Fibroblast of skin of right biceps (primary cell): ENCODE data around the gene MMRN2.
"Not testable (repeated sequence)": the region's sequence is repeated elsewhere in the genome, so short reads cannot be mapped to it uniquely, and the experiment has no call there.

Source experiments
- DNase-seq: peaks from one replicate; pipeline ENCODE4 v3.0.0-alpha.2; 2013

Gene MMRN2

DNA sequence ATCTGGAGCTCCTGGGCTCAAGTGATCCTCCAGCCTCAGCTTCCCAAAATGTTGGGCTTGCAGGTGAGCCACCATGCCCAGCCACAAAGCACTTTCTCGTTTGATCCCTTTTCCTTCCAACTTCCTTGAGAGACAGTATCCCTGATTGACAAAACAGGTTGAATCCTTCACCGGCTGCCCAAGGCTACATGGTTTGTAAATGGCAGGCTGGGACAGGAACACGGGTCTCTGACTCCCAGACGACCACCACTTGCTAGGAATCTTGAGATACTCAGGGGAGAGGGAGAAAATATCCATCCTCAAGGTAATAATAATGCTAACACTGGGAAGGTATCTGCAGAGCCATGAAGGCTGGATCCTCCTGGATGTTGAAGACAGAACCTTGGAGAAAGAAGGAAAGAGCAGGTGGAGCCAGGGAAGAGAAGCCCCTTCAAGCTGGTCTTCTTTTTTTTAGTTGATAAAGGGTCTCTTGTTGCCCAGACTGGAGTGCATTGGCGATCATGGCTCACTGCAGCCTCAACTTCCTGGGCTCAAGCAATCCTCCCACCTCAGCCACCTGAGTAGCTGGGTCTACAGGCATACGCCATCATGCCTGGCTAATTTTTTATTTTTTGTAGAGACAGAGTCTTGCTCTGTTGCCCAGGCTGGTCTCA, 19.8 kb downstream of the MMRN2 start:
- DNase-seq: no peak

DNA sequence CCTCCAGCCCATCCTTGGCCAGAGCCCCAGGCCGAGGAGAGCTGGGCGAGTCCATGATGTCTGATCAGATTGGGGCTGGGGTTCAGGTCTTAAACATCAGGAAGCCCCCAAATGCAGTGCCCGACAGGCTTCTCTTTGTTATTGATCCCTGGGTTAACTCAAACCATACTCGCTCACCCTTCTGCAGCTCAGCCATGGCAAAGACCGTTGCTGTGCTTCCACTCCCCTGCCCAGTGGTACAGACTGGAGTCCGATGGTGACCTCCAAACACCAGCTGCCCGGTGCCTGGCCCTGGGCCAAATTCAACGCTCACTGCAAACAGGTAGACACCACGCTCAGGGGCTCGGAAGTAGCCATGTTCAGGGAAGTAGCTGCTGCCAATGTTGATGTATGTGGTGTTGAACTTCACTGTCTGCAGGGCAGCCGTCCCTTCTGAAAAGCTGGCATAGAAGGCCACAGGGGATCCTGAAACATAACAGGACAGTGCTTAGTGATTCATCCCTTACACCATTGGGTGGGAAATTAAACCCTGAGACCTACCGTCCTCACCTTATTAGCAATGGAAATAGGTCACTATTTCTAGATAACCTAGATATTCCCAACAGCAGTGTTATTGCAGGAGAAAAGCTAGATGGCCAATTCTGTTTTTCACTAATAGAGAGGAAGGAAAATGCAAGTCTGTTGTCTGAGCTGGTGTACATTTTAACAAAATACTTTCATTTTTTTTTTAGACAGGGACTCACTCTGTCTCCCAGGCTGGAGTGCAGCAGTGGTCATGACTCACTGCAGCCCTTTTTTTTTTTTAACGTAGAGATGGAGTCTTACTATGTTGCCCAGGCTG, 20.5 kb downstream of the MMRN2 start:
- peak; percentile 50 for DNase-seq

DNA sequence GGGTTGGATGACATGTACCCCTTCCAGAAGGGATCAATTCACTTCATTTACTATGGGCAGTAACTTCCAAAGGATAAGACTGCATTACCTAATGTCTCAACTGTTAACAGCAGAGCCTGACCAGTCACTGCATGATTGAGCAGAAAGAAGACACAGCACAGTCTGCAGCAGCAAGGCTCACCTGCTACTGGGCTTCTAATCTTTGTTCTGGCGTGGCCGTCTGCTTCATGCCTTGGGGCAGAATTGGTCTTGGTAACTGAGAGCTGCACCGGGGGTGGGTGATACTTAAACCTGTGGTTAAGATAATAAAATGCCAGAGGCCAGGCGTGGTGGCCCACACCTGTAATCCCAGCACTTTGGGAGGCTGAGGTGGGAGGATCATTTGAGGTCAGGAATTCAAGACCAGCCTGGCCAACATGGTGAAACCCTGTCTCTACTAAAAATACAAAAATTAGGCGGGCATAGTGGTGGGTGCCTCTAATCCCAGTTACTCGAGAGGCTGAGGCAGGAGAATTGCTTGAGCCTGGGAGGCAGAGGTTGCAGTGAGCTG, 23.2 kb downstream of the MMRN2 start:
- DNase-seq: not testable (repeated sequence)

DNA sequence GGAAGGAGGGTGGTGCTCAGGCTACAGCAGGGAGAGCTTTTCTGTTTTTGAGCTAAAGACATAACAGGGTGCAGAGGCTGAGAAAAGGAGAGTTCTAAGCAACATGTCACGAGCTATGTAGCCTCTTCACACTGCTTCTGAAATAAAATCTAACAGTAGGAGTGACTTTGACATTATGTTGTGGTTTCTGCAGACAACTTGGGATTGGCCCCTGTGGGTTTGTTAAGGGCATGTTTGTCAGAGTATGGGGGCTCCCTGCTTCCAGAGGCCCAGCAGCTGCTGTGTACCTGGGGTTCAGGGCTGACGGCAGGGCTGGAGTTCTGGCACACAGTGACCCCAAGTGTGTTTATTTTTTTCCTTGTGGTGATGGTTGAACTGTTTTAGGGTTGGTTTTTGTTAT, 24.7 kb downstream of the MMRN2 start:
- DNase-seq: no peak

DNA sequence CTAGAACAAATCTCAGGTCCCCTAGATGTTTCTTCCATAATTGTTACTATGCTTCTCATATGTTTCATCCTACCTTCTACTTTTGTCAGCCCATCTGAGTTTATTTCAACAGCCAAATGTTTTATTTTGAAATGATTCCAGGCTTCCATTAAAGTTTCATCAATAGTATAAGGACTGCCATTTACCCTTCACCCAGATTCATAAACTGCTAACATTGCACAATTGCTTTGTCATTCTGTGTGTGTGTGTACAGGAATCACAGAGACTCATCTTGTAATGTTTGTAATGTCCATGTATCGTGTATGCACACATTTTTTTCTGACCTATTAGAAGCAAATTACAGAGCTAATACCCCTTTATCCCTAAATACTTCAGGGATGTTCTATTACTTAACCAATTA, 25.5 kb downstream of the MMRN2 start:
- DNase-seq: peak; percentile 24

DNA sequence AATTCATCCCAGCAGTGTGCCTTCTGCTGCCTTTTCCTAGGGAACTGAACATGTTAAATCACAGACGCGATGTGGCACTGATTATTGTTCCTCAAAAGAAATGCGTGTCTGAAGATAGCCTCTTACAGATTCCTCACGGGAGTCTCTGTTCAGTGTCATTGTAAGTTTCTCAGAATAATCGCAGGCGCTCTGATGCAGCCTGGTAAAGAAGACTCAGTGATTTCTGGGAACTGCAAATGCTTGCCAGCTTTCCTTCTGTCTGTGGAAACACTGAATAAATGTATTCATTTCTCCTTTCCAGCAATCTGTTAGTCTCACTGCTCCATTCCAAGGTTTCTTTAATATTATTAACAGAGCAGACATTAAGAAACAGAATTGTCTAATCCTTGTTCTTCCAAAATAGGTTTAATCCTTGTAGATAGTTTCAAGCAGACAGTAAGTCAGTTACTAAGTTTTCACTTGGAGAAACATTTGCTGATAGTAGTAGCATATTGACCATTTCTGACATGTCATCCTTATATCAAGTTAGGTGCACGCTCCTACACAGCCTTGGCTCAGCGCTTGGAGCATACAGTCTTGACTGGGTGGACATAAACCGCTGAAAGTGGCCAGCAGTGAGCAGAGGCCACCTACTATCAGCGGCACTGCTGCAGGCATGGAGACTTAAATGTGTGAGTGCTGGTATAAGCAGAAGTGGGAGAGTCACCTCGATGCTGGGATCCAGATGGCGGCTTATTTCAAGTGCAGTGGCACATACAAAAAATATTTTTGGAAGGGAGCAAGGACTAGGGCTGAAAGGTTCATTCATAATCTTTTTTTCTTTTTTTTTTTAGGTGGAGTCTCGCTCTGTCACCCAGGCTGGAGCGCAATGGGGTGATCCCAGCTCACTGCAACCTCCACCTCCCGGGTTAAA, 27.7 kb downstream of the MMRN2 start:
- no peak for DNase-seq

DNA sequence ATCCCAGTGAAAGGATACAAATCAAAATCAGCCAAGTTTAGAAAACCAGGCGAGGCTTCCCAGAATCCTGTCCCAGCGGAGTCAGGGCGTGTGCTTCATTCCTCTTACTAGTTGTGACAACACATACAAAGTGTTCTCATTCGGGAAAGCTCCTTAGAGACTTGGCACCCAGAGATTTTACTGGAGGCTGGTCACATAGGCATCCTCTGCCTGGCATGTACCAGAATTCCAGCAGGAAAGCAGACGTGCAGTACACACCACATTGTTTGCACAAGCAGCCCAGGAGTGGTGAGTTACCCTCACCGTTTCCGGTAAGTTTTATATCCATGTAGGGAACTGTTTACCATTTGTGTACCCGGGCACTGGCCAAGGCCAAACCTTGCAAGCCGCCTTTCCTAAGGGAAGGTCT, 34.9 kb downstream of the MMRN2 start:
- DNase-seq: no peak

DNA sequence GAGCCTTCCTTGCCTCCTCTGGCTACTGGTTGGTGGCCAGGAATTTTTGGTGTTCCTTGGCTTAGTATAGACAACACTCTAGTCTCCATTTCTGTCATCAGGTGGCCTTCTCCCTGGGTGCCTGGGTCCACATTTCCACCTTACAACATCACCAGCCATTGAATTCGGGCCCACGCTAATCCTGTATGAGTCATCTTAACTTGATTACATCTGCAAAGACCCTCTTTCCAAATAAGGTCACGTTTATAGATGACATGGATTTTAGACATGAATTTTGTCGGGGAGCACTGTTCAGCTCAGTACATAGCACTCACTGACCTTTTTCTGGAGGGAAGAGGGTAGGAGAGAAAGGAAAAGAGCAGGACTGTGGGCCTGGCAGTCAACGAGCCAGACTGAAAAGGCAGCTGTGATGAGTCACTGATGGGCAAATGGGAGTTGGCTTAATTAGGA, 39.4 kb downstream of the MMRN2 start:
- peak; percentile 17 for DNase-seq

DNA sequence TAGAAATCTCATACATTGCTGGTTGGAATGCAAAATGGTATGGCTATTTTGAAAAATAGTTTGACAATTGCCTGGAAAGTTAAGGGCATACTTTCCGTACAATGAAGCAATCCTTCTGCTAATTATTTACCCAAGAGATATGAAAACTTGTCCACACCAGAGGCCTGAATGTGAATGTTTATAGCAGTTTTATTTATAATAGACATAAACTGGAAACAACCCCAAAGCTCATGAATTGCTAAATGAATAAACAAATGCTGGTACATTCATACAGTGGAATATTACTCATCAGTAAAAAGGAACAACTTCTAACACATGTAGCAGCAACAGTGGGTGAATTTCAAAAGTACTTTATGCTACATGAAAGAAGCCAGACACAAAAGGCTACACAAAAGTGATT, 42.7 kb downstream of the MMRN2 start:
- no peak for DNase-seq

DNA sequence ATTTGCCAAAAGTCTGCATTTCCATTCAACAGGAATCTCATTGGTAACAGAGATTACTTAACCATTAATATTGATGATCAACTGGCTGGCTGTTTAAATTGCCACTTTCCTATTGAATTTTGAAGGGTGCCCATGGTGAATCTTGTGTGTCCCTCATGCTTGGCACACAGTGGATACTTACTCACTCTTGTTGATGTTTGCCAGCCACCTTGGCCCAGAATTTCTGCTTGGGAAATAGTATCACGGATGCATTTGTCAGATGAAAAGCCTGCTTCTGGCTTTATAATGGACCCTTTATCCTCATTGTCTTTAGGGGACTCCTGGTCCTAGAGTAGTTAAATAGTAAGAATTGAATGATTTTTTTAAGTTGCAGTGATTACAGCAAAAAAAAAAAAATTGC, 52.0 kb downstream of the MMRN2 start:
- no peak for DNase-seq

DNA sequence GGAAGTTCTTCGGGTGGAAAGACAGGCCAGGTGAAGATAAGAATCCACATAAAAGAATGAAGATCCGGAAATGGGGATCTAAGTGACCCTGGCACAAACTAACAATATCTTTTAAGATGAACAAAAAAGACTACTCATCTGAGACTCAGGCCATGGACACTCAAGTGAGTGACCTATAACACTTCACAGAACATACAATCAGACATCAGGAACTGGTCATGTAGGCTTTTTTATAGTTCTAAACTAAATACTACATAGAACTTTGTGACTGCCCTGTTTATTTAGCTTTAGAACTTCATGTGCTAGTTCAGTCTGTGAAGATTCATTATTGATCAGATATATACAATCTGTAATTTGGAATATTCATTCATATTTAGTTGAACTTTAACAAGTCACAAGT, 52.8 kb downstream of the MMRN2 start:
- no peak for DNase-seq

DNA sequence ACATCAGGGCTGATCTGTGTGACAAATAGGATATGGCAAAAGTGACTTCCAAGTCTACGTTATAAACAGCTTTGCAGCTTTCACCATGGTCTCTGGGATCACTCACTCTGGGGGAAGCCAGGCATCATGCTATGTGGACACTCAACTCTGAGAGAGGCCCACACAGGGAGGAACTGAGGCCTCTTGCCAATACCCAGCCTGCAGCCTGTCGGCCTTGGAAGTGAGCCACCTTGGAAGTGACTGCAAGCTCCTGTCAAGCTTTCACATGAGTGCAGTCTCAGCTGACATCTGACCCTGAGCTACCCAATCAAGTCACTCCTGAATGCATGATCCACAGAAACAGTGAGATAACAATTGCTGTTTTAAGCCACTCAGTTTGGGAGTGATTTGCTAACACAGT, 56.5 kb downstream of the MMRN2 start:
- peak; percentile 18 for DNase-seq

DNA sequence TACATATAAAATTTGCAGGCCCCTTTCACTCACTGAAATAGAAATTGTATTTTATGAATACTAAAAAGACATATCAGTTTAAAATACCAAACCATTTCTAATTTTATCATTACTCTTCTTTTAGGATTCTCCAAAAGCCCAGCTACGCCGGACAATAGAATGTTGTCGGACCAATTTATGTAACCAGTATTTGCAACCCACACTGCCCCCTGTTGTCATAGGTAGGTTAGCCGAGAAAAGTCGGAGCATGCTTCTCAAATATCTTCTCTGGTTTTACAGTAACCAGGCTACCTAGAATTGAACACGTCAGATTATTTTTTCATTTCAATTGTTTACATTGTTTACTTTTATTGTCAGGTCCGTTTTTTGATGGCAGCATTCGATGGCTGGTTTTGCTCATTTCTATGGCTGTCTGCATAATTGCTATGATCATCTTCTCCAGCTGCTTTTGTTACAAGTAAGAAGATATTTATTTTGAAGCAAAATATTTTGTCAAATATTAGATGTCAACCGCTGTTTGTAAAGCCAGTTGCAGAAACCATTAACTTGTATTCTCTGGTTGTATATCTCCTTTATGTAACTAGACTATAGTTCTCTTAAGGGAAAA, 57.6 kb downstream of the MMRN2 start:
- DNase-seq: peak; percentile 58

DNA sequence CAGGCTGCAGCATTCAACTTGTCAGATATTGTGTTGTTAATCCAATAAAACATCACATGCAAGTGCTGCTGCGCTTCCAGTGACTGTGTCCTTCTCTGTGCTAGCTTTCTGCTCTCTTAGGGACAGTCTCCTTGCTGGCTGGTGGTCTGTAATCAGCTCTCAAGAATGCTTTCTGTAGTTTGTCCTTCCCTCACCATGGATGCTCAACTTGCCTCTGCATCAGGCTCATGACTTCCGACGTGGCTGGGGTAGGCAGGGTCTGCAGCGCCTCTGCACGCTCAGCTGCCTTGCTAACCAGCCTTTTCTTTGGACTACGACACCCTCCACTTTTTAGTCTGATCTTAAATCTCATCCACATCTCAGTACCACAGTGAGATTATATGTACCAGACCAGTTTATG, 58.3 kb downstream of the MMRN2 start:
- no peak for DNase-seq

DNA sequence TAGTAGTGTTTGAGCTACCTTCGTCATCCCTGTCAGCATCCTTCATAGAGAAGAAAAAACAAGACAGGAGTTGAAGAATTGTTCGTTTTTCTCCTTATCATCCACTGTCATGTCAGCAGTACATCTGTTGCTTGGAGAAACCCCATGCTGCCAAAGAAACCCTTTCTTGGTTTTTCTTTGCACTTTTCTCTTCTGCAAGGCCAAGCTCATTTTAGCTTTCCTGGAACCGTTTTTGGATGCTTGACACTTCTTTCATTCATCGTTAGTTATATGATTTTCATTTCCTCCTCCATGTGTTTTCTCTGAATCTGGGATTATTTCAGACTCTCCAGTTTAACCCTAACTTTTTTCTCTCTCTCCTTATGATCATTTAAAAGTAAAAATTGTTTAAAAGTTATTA, 58.9 kb downstream of the MMRN2 start:
- no peak for DNase-seq

DNA sequence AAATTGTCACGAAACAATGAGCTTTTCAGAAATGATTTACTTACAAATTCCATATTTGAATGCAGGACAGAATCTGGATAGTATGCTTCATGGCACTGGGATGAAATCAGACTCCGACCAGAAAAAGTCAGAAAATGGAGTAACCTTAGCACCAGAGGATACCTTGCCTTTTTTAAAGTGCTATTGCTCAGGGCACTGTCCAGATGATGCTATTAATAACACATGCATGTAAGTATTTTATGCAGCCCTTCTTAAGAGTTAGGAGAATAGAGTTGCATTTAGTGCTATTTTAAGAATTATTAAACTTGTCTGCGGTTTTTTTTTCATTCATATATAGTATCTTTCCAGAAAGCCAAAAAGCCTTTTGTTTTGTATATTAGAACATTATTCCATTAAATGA, 67.4 kb downstream of the MMRN2 start:
- DNase-seq: no peak

DNA sequence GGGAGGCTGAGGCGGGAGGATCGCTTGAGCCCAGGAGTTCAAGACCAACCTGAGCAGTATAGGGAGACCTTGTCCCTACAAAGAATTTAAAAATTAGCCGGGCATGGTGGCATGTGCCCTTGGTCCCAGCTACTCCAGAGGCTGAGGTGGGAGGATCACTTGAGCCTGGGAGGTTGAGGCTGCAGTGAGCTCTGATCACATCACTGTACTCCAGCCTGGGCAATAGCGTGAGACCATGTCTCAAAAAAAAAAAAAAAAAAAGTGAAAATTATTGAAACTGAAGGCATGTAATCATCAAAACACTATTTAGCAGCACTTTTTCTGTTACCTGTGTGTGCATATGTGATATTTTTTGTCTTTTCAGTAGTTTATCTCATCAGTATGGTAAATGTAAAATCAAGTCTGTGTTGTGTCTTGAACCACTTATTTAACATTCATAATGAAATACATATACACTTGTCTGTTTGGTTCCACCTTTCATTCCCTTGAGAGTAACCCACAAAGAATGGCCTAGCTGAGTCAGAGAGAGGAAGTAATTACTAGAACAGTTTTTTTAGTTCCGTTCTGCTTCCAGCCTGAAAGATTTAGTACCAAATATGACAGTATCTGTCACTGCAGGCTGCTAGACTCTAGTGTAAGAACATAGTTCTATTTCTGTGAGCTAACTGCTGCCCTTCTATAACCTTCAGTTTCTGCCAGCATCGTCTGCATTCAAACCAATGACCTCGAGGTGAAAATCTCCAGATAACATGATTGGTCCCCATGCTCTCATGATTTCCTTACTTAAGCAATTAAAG, 68.6 kb downstream of the MMRN2 start:
- peak; percentile 76 for DNase-seq
